GM12878 (cell line): ENCODE data around the gene AP1M2. TPM values are rescaled to one million over a fixed set of nuclear protein-coding genes. Genes with fewer than 3 reads are reported as not detected.
A peak's percentile ranks its signal among the peaks of the same experiment; 100 is the strongest.

Source experiments
- BCL11A ChIP-seq: IDR thresholded peaks from 2 replicates; pipeline ENCODE4 v1.6.1; 2011; ENCODE audit warnings: low read depth, low read length
- BRCA1 ChIP-seq: IDR thresholded peaks from 2 replicates; pipeline ENCODE4 v1.6.1; 2011; ENCODE audit warnings: low read depth, low read length, improper control_type of control experiment
- CBX3 ChIP-seq: fragments of 200-600 bp; sonication (generic); IDR thresholded peaks from 2 replicates; pipeline ENCODE4 v1.6.1; 2016; ENCODE audit warnings: low read depth, borderline replicate concordance
- CEBPB ChIP-seq, 2 experiments: fragments of 150-350 bp in 1 of 2; IDR thresholded peaks; 2 replicates each; pipeline ENCODE4 v1.6.1; 2012 to 2014; ENCODE audit warnings: low read depth in 2 of 2, low read length in 2 of 2, borderline replicate concordance in 1 of 2, inconsistent platforms in 1 of 2
- CHD1 ChIP-seq: IDR thresholded peaks from 2 replicates; pipeline ENCODE4 v1.6.1; 2012; ENCODE audit warnings: low read depth, low read length, improper control_type of control experiment
- GABPA ChIP-seq: IDR thresholded peaks from 2 replicates; pipeline ENCODE4 v1.6.1; 2014; ENCODE audit warnings: antibody characterized with exemption, low read depth, mild to moderate bottlenecking, inconsistent platforms
- GATAD2B ChIP-seq: fragments of 450-650 bp; conservative IDR thresholded peaks from 2 replicates; pipeline ENCODE4 v1.6.1; 2017; ENCODE audit warnings: low read depth, mild to moderate bottlenecking, moderate library complexity
- IRF4 ChIP-seq: IDR thresholded peaks from 2 replicates; pipeline ENCODE4 v1.6.1; 2011; ENCODE audit warnings: low read depth, low read length
- NFYA ChIP-seq: IDR thresholded peaks from 2 replicates; pipeline ENCODE4 v1.6.1; 2011; ENCODE audit warnings: low read depth, mild to moderate bottlenecking, low read length, improper control_type of control experiment, borderline replicate concordance
- POU2F2 ChIP-seq: IDR thresholded peaks from 3 replicates; pipeline ENCODE4 v1.6.1; 2011; ENCODE audit warnings: low read depth, mild to moderate bottlenecking, low read length, borderline replicate concordance
- RAD51 ChIP-seq: fragments of 450-650 bp; IDR thresholded peaks from 2 replicates; pipeline ENCODE4 v1.6.1; 2016; ENCODE audit warnings: moderate library complexity, mild to moderate bottlenecking, inconsistent platforms
- RB1 ChIP-seq: fragments of 450-650 bp; formaldehyde crosslinking; IDR thresholded peaks from 2 replicates; pipeline ENCODE4 v1.6.1; 2017; ENCODE audit warnings: mild to moderate bottlenecking, borderline replicate concordance
- RFX5 ChIP-seq: IDR thresholded peaks from 2 replicates; pipeline ENCODE4 v1.6.1; 2011; ENCODE audit warnings: low read depth, low read length, improper control_type of control experiment
- RUNX3 ChIP-seq: IDR thresholded peaks from 2 replicates; pipeline ENCODE4 v1.6.1; 2012; ENCODE audit warnings: low read length, inconsistent platforms
- SUPT20H ChIP-seq: IDR thresholded peaks from 2 replicates; pipeline ENCODE4 v1.6.1; 2011; ENCODE audit warnings: low read depth, mild to moderate bottlenecking, low read length, moderate library complexity, borderline replicate concordance; ENCODE audit not compliant: control insufficient read depth
- TCF12 ChIP-seq: IDR thresholded peaks from 2 replicates; pipeline ENCODE4 v1.6.1; 2011; ENCODE audit warnings: low read depth, mild to moderate bottlenecking, low read length
- WRNIP1 ChIP-seq: IDR thresholded peaks from 2 replicates; pipeline ENCODE4 v1.6.1; 2011; ENCODE audit warnings: low read depth, low read length, improper control_type of control experiment, borderline replicate concordance
- ZSCAN29 ChIP-seq: fragments of 450-650 bp; IDR thresholded peaks from 2 replicates; pipeline ENCODE4 v1.6.1; 2017; ENCODE audit warnings: mild to moderate bottlenecking, moderate library complexity
- polyA plus RNA-seq, 11 experiments: library from polyadenylated mRNA; depleted of rRNA in 4 of 11; unstranded in 6 of 11; stranded (reverse) in 5 of 11; fragments of >200 nt; fragmentation: Nextera tagmentation in 4 of 11; fragmentation: Illumina TruSeq in 1 of 11; extraction: Ambion mirVana in 4 of 11; extraction: Trizol in 1 of 11; gene quantifications; 1 replicate in 1 of 11; 2 replicates in 10 of 11; pipeline versions ENCODE4 v1.2.1 to v1.2.3, GENCODE V29; 2011 to 2016; ENCODE audit warnings: inconsistent platforms in 2 of 11, missing spikeins in 2 of 11, low read depth in 1 of 11
- total RNA-seq, 4 experiments: library from RNA; depleted of rRNA in 3 of 4; stranded (reverse); fragments of >200 nt in 3 of 4; fragmentation: Illumina TruSeq in 1 of 4; extraction: Trizol in 1 of 4; gene quantifications; 2 replicates each; pipeline versions ENCODE4 v1.2.1 to v1.2.3, GENCODE V29; 2013 to 2021
- TF ChIP-seq, protein P1 (sequence below): IDR thresholded peaks from 2 replicates; pipeline ENCODE4 v1.6.1; 2012; ENCODE audit warnings: low read depth, low read length, improper control_type of control experiment
- TF ChIP-seq, protein P2 (sequence below): fragments of 450-650 bp; IDR thresholded peaks from 2 replicates; pipeline ENCODE4 v1.6.1; 2016; ENCODE audit warnings: mild to moderate bottlenecking, moderate library complexity, borderline replicate concordance
- TF ChIP-seq, protein P3 (sequence below): fragments of 450-650 bp; formaldehyde crosslinking; IDR thresholded peaks from 2 replicates; pipeline ENCODE4 v1.4.0; 2022; ENCODE audit warnings: mild to moderate bottlenecking, moderate library complexity

AP1M2 gene
- total and polyA plus RNA-seq, 10 of the 15 experiments (the other 5 are each of a cell fraction or from before 2014, with no cell fraction given) = 0.72 TPM; not detected in 9

DNA sequence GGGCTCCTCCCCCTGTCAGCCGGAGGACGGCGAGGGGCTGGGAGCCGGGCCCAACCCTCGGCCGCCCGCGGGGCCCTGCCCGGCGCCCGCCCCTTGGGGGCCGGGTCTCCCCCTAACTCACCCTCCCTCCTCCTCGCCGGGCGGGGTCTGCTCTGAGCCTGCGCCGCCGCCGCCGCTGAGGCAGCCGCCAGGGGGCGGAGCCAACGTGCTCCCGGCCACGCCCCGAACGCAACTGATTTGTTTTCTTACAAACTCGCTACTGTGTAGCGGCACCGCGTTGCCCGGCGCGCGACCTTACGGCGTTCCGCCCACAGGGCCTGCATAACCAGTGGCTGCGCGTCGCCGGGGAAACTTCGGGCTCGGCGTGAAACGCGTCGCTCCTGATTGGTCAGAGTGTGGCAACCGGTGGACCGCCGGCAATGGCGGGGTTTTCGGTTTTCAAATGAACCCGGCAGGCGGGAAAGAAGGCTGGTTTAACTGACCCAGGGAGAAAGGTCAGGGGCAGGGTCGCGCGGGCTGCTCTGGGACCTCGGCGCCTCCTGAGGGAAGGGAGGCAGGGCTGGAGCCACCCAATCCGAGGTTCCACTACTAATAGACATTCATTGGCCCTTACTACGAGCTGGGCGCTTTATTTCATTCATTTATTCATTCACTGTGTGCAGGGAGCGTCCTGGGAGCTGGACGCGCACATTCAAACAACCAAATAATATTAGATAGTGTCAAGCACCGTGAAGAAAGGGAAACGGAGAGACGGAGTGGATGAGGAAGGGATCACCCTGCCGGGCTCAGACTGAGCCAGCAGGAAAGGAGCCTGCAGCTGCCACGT, 18.1 kb downstream of the AP1M2 start, which contains the start of gene CDKN2D (continued):
- TF ChIP-seq, protein P1, sequence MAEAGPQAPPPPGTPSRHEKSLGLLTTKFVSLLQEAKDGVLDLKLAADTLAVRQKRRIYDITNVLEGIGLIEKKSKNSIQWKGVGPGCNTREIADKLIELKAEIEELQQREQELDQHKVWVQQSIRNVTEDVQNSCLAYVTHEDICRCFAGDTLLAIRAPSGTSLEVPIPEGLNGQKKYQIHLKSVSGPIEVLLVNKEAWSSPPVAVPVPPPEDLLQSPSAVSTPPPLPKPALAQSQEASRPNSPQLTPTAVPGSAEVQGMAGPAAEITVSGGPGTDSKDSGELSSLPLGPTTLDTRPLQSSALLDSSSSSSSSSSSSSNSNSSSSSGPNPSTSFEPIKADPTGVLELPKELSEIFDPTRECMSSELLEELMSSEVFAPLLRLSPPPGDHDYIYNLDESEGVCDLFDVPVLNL = peak; percentile 99
- TF ChIP-seq GABPA = no peak
- TF ChIP-seq BCL11A = no peak
- no peak for TF ChIP-seq ZSCAN29
- TF ChIP-seq WRNIP1 = no peak
- TF ChIP-seq RAD51 = no peak
- TF ChIP-seq TCF12 = no peak
- TF ChIP-seq, protein P2, sequence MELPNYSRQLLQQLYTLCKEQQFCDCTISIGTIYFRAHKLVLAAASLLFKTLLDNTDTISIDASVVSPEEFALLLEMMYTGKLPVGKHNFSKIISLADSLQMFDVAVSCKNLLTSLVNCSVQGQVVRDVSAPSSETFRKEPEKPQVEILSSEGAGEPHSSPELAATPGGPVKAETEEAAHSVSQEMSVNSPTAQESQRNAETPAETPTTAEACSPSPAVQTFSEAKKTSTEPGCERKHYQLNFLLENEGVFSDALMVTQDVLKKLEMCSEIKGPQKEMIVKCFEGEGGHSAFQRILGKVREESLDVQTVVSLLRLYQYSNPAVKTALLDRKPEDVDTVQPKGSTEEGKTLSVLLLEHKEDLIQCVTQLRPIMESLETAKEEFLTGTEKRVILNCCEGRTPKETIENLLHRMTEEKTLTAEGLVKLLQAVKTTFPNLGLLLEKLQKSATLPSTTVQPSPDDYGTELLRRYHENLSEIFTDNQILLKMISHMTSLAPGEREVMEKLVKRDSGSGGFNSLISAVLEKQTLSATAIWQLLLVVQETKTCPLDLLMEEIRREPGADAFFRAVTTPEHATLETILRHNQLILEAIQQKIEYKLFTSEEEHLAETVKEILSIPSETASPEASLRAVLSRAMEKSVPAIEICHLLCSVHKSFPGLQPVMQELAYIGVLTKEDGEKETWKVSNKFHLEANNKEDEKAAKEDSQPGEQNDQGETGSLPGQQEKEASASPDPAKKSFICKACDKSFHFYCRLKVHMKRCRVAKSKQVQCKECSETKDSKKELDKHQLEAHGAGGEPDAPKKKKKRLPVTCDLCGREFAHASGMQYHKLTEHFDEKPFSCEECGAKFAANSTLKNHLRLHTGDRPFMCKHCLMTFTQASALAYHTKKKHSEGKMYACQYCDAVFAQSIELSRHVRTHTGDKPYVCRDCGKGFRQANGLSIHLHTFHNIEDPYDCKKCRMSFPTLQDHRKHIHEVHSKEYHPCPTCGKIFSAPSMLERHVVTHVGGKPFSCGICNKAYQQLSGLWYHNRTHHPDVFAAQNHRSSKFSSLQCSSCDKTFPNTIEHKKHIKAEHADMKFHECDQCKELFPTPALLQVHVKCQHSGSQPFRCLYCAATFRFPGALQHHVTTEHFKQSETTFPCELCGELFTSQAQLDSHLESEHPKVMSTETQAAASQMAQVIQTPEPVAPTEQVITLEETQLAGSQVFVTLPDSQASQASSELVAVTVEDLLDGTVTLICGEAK = no peak; the same call in 1 of the 2 replicates
- TF ChIP-seq, protein P3, sequence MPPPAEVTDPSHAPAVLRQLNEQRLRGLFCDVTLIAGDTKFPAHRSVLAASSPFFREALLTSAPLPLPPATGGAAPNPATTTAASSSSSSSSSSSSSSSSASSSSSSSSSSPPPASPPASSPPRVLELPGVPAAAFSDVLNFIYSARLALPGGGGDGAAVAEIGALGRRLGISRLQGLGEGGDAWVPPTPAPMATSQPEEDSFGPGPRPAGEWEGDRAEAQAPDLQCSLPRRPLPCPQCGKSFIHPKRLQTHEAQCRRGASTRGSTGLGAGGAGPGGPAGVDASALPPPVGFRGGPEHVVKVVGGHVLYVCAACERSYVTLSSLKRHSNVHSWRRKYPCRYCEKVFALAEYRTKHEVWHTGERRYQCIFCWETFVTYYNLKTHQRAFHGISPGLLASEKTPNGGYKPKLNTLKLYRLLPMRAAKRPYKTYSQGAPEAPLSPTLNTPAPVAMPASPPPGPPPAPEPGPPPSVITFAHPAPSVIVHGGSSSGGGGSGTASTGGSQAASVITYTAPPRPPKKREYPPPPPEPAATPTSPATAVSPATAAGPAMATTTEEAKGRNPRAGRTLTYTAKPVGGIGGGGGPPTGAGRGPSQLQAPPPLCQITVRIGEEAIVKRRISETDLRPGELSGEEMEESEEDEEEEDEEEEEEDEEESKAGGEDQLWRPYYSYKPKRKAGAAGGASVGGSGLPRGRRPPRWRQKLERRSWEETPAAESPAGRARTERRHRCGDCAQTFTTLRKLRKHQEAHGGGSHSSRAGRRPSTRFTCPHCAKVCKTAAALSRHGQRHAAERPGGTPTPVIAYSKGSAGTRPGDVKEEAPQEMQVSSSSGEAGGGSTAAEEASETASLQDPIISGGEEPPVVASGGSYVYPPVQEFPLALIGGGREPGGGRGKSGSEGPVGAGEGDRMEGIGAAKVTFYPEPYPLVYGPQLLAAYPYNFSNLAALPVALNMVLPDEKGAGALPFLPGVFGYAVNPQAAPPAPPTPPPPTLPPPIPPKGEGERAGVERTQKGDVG = no peak
- no peak; the same call in 1 of the 2 replicates for TF ChIP-seq BRCA1
- TF ChIP-seq CBX3 = no peak
- TF ChIP-seq SUPT20H = no peak
- TF ChIP-seq NFYA = no peak; the same call in 1 of the 2 replicates
- TF ChIP-seq CHD1 = no peak
- peak in 1 of 2 experiments; percentile 43; a peak in 1 of 4 replicates for TF ChIP-seq CEBPB (IDR thresholded peaks at IDR 0.05; ENCODE audit: borderline replicate concordance in 1 of 2, low read depth in 2 of 2, low read length in 2 of 2)
- peak; percentile 98 for TF ChIP-seq RB1
- peak; percentile 63 for TF ChIP-seq RUNX3
- no peak for TF ChIP-seq IRF4
- peak; percentile 54; the same call in 2 of the 3 replicates for TF ChIP-seq POU2F2
- TF ChIP-seq GATAD2B = no peak; the same call in 1 of the 2 replicates
- peak; percentile 99 for TF ChIP-seq RFX5
